RPMI8226 (cell line): ENCODE results near the gene CAPZA1.
A peak's percentile ranks its signal among the peaks of the same experiment; 100 is the strongest.

Experiments
- DNase-seq: peaks from one replicate; pipeline ENCODE4 v3.0.0-alpha.2; 2015

The CAPZA1 gene

GRCh38 chr1:112702420-112703261, 83.0 kb downstream of the CAPZA1 start:
- no peak for DNase-seq

- DNase-seq: no peak
Observed at GRCh38 chr1:112703706-112704105, 84.1 kb downstream of the CAPZA1 start.

- DNase-seq: no peak
Observed at GRCh38 chr1:112704391-112704933, 84.8 kb downstream of the CAPZA1 start.

DNA sequence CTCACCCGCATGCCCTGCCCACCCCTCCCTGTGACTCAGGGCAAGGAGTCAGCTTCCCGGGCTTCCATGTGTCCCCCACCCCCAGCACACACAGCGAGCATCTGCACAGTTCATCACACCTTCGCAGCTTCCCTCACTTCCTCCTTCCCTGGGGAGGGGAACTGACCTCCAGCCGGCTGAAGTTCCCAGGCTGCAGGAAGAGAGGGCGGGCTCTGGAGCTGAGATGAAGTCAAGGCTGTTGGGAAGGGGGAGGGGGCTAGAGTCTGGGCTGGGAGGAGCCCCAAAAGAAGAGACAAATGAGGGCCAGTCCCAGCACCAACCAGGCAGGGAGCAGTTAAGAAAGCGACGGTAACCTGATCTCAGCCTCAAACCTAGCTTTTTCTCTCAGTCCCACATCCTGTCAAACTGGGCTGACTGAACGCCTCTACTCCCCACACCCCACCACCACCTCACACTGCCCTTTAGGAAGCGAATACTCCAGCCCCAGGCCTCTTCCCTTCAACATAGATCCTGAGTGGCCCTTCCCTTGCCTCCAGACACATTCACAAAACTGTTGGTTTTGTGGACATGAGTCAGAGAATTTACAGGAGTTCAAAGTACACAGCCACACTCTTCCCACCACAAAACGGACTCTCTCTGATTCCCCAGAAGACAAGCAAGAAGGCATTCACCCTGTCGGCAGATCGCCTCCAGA, 85.4 kb downstream of the CAPZA1 start:
- peak; percentile 57 for DNase-seq

- peak; percentile 65 for DNase-seq
Observed at GRCh38 chr1:112706505-112707220, 87.0 kb downstream of the CAPZA1 start, which contains the start of gene RHOC. TSS of gene RHOC (minus strand) at chr1:112707127. CDS start at chr1:112703799, 3,328 bp downstream.

GRCh38 chr1:112707221-112708001, 87.8 kb downstream of the CAPZA1 start:
- DNase-seq: peak; percentile 70

DNA sequence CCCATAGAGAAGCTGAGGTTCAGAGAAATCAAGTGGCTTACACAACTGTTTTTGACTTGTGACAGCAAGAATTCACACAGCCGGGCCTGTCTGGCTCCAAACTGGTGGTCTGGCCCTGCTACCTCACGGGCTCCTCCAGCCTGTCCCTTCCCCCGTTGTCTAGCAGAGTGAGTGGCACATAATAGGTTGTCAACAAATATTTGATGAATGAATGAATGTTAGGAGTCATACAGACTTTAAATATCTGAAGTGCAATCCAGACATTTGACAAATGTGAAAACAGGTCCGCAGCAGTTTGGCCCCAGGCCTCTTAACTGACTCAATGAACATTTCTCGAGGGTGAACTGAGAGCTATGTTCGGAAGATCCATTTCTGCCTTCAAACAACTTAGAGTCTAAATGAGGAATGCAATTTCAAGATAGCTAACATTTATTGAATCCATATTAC, 88.4 kb downstream of the CAPZA1 start:
- DNase-seq: no peak

- DNase-seq: no peak
Observed at GRCh38 chr1:112708489-112708888, 88.9 kb downstream of the CAPZA1 start.

DNA sequence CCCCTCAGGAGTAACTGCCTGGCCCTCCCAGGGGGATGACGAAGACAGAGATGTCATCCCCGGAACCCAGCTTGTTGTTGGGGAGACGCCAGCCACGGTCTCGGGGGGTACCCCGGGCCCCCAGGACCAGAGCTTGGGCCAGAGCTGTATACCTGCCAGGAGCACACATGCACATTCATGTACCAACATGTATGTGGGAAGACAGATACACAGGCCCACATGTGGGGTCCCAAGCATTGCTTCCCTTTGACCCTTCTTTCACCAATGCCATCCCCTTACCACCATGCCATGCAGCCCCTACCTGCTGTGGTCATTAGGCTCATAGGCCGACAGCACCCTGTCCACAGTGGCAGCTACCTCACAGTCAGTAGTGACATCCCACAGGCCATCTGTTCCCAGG, 90.5 kb downstream of the CAPZA1 start:
- DNase-seq: no peak

DNA sequence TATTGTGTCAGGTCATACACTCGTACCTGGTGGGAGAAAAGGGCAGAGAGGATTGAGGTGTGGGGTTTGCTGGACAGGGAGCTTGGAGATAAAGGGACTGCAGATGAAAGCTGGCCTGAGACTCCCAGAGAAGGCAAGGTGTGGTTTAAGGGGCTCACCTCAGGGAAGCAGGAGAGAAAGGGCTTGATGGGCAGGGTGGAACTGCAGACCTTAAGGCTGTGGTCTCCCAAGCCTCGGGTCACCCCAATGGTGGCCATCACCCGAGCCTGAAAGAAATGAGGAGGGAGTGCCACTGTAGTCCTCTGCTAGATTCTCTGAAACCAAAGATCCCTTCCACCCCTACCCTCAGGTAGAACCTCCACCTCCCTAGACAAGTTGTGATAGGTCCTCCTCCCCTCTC, 91.0 kb downstream of the CAPZA1 start:
- DNase-seq: no peak

GRCh38 chr1:112711041-112711440, 91.4 kb downstream of the CAPZA1 start:
- no peak for DNase-seq

DNA sequence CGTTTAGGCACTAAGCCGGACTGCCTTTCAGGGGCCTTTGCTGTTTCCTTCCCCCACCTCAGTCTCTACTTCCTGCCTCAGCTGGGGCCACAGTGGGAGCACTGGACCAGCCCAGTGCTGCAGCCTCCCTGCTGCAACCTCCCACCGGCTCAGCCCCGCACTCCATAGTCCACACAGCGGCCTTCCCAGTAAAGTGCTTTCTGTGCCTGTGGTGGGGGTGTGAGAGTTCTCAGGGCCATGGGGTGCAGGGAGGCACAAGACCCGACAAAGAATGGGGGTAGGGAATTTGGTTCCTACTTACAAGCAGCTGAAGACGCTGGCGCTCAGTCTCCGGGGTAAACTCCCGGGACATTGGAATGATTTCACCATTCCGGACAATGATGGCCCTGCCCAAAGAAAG, 92.0 kb downstream of the CAPZA1 start:
- DNase-seq: no peak

DNA sequence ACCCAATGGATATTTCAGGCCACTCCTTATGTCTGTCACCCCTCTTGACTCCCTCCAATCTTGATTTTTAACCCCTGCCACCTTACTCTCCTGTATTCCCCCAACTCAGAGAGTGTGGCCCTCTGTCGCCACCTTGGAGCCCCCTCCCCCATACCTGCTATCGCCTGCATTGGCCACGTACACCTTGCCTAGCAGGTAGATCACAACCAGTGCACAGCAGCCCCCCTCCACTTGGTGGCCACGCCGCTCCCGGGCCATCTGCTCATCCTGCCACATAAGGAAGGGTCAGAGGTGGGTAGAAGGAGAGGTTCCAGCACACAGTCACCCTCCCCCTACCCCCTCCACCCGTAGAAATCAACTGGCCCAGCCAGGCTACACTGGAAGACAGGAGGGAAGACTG, 92.6 kb downstream of the CAPZA1 start:
- no peak for DNase-seq

- DNase-seq: no peak
Observed at GRCh38 chr1:112712701-112713128, 93.1 kb downstream of the CAPZA1 start.

DNA sequence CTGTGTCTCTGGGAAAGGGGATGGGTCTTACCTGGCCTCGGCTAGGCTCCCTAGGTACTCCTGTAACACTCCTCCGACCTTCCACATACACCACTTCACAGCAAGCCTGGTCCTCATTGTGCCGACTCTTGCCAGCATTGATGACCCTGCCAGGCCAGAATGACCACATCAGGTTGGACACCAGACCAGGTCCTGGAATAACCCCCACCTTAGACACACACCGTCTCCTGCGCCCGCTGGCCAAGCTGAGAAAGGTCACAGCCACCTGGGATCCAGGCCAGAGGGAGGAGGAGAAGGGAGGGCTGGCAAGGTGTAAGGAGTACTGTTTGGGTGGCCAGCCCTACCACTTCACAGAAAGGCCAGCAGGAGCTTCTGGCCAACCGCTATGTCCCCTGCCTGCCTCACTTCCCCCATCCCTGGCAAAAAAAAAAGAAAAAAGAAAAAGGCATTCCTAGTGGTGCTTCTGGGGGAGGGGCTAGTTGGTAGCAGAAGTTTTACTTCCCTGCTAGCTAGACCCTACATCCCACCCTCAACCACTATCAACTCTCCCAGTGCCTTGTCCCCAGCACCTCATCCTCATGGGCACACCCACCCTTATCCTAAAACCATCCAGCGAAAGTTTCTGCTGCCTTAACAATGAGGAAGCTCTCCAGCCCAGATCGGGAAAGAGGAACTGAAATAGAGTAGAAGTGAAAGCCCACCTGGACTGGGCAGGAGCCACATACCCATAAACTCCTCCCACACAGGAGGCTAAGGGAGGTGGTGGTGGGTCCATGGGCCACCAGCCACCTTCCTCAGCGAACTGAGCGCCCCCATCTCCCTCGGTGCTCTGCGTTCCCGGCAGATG, 94.1 kb downstream of the CAPZA1 start:
- DNase-seq: peak; percentile 80

- no peak for DNase-seq
Observed at GRCh38 chr1:112714313-112715263, 95.0 kb downstream of the CAPZA1 start.

DNA sequence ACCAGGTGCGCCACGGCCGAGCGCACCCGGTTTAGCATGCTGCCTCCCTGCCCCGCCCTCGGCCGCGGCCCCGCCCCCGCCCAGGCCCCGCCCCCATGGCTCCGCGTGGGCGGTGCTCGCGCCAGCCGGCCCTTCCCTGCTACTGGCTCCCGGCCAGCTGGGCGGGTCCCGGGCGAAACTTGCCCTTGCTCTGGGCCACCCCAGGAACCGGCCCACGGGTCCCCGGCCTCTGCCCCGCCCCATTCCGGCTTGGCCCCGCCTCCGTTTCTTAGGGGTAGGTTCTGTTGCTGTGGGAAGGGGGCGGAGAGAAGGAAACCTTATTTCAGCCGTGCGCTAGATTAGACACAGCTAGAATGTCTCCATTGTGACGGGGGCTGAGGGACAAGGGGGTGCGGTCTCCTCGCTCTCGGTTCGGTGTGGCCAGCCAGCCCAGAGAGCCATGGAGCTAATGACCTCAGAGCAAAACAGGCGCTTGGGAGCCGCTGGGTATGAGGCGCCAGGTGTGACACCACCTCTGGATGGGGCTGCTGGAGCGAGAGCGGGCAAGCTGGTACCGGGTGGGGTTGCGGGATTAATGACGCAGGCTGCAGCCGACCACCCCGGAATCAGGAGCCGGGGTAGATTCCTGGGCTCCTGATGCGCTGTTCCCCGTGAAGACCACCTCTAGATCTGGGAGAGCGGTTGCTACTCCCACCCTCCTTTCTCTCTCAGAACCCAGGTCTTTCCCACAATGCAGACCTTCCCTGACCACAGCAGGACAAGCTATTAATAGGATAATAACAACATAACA, 95.8 kb downstream of the CAPZA1 start, which contains the start of gene PPM1J:
PPM1J (minus strand) TSS at position 69 of the 790 bp plus-strand sequence; CDS start at position 38, 31 bp downstream.
- DNase-seq: peak; percentile 90

- DNase-seq: peak; percentile 66
Observed at GRCh38 chr1:112716133-112716720, 96.6 kb downstream of the CAPZA1 start.
